Measurements from ENCODE around the gene NEUROG1. TPM values are rescaled to one million over a fixed set of nuclear protein-coding genes. Genes with fewer than 3 reads are reported as not detected.
"Not testable (repeated sequence)": the region's sequence is repeated elsewhere in the genome, so short reads cannot be mapped to it uniquely, and the experiment has no call there.

Gene NEUROG1
- total and polyA plus RNA-seq, 8 donors, result not detected

DNA sequence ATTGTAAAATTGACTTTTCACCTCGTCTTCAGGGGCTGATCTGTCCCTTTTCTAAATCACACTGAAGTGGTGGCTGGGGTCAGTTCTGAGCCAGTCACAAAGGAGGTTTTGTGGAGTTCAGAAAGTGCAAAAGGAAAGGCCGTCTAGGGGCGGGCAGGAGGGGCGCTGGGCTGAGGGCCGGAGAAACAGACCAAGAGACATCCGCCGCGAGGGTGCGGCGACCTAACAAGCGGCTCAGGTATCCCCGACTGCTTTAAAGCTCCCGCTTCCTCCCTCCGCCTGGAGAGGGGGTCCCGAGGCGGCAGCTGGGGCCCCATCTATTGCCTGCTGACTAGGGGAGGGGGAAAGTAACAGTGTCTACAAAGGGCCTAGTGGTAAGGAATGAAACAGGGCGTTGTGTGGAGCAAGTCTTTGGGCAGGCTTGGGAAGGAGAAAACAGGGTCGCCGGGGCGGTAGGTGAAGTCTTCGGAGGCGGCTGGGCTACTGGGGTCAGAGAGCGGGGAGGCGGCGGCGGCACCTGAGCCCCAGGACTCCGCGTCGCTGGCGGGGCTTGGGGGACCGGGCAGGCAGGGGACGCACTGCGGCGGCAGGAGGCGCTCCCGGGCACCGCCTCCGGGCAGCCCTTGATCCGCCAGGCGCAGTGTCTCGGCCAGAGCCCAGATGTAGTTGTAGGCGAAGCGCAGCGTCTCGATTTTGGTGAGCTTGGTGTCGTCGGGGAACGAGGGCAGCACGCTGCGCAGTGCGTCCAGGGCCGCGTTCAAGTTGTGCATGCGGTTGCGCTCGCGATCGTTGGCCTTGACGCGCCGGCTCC is 950 bp downstream of the NEUROG1 start:
- Histone ChIP-seq H3K27me3 (peaks cover 49 to 99% of the 10 kb centered on the region in 2 donors), H3K4me3 (no peak overlapping the region), H3K36me3 (no peaks in the 10 kb centered on the region), H3K4me1 (peaks cover 5 to 19% of the 10 kb centered on the region in 2 donors), H3K27ac (no peak overlapping the region), H3K9me3 (no peaks in the 10 kb centered on the region)
- intact Hi-C loops (cut with DNase I), result no loop called here
- TF ChIP-seq, protein P1, sequence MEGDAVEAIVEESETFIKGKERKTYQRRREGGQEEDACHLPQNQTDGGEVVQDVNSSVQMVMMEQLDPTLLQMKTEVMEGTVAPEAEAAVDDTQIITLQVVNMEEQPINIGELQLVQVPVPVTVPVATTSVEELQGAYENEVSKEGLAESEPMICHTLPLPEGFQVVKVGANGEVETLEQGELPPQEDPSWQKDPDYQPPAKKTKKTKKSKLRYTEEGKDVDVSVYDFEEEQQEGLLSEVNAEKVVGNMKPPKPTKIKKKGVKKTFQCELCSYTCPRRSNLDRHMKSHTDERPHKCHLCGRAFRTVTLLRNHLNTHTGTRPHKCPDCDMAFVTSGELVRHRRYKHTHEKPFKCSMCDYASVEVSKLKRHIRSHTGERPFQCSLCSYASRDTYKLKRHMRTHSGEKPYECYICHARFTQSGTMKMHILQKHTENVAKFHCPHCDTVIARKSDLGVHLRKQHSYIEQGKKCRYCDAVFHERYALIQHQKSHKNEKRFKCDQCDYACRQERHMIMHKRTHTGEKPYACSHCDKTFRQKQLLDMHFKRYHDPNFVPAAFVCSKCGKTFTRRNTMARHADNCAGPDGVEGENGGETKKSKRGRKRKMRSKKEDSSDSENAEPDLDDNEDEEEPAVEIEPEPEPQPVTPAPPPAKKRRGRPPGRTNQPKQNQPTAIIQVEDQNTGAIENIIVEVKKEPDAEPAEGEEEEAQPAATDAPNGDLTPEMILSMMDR (IDR thresholded peaks at IDR 0.05), result no peak
- DNase-seq (no peak), ATAC-seq (peak; percentile 40)

DNA sequence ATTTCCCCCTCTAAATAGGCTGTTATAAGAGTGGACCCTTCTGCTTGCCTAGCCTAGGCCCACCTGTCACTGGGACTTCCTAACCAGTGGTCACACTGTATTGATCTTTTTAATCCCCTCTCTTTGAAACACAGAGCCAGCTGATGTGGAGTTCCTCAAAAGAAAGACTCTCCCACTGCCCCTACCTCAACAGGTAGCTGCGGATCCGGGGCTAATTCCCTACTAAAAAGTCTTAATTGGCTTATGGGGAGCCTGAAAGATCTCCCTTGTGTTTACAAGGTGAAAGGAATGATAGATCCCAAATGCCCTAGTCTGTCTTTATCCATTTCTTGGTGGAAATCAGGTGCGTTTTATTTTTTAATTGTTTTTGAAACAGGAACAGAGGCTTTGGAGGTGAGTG is 2.0 kb downstream of the NEUROG1 start:
- ATAC-seq (no peak), DNase-seq (no peak)
- TF ChIP-seq, protein P1 (IDR thresholded peaks at IDR 0.05), result no peak
- Histone ChIP-seq H3K9me3 (no peaks in the 10 kb centered on the region), H3K4me1 (peaks cover 5 to 19% of the 10 kb centered on the region in 2 donors), H3K27me3 (peaks cover 49 to 99% of the 10 kb centered on the region in 2 donors), H3K4me3 (no peak overlapping the region), H3K27ac (no peak overlapping the region), H3K36me3 (no peaks in the 10 kb centered on the region)
- intact Hi-C loops (cut with DNase I), result no loop called here

DNA sequence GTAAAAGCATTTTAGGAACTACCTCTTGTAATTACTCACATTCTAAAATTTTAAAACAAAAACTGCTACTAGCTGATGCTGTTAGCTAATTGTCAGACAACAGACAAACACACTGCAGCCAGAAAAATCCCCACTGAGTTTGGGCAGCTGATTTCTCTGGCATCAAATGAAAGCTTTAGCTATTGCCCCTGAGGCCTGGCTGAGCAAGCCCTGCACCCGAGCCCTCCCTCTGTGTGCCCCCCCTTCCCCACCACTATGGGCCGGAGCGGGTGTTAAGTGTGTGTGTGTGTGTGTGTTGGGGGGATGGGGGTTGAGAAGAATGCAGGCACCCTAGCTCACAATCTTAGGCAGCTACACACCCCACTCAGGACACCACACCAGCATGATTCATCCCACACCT is 2.4 kb downstream of the NEUROG1 start:
- no peak for ATAC-seq
- Histone ChIP-seq H3K4me3 (no peak overlapping the region), H3K9me3 (no peaks in the 10 kb centered on the region), H3K36me3 (no peaks in the 10 kb centered on the region), H3K27ac (no peak overlapping the region), H3K4me1 (peaks cover 5 to 19% of the 10 kb centered on the region in 2 donors), H3K27me3 (peaks cover 49 to 99% of the 10 kb centered on the region in 2 donors)
- TF ChIP-seq, protein P1 (IDR thresholded peaks at IDR 0.05), result no peak
- intact Hi-C loops (cut with DNase I), result no loop called here
- no peak for DNase-seq

DNA sequence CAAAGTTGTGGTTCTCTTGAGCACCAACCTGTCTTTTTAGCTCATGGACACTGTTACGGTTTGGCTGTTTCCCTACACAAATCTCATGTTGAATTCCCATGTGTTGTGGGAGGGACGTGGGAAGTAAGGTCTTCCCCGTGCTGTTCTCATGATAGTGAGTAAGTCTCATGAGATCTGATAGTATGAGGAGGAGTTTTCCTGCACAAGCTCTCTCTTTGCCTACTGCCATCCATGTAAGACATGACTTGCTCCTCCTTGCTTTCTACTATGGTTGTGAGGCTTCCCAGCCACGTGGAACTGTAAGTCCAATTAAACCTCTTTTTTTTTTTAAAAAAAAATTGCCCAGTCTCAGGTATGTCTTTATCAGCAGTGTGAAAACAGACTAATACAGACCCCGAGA is 6.2 kb downstream of the NEUROG1 start:
- H3K4me1 ChIP-seq; intact Hi-C loops (cut with DNase I); H3K36me3 ChIP-seq; ATAC-seq; H3K27ac ChIP-seq; DNase-seq; H3K9me3 ChIP-seq; H3K4me3 ChIP-seq: not testable (repeated sequence)
- H3K27me3 ChIP-seq, result peaks cover 19 to 91% of the 10 kb centered on the region in 2 donors

DNA sequence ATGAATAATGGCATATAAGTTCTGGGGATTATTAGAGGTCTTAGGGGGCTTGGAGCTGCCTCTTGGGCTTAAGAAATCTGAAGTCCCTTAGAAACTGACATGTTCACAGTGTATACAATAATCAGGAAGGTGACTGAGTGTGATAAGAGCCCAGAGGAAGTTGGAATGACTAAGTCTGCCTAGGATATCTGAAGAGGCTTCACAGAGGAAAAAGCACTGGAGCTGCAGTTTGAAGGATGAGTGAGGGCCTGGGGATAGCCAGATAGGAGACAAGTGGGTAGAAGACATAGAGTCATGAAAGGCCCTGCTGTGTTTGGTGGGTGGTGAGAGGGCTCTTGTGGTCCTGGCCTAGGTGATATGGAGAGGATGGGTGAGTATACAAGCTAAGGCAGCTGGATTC is 8.8 kb downstream of the NEUROG1 start:
- Histone ChIP-seq H3K27ac (no peak overlapping the region), H3K9me3 (no peaks in the 10 kb centered on the region), H3K36me3 (no peaks in the 10 kb centered on the region), H3K27me3 (peaks cover 0 to 80% of the 10 kb centered on the region in 2 donors), H3K4me1 (no peaks in the 10 kb centered on the region), H3K4me3 (no peak overlapping the region)
- TF ChIP-seq, protein P1 (IDR thresholded peaks at IDR 0.05), result no peak
- intact Hi-C loops (cut with DNase I), result no loop called here
- DNase-seq (no peak), ATAC-seq (no peak)
